T-cell (primary cell): ENCODE data around the gene ERGIC1. TPM values are rescaled to one million over a fixed set of nuclear protein-coding genes. Genes with fewer than 3 reads are reported as not detected.

ENCODE experiments used
- ATAC-seq, 4 experiments: fragments of 200-7000 bp in 3 of 4; fragments of 150-1000 bp in 1 of 4; cut with Tn5 transposase; replicated peaks in 1 of 4; 1 replicate in 3 of 4; 2 replicates in 1 of 4; pipeline ENCODE4 v1.10.0; 2021; ENCODE audit warnings: moderate library complexity in 3 of 4, mild to moderate bottlenecking in 2 of 4, moderate number of reproducible peaks in 1 of 4
- CTCF ChIA-PET, 2 donors: fragments of 300-600 bp; sonication (Branson Sonifier 250); formaldehyde crosslinking; loops; one replicate each; lab custom pipeline; 2022; ENCODE audit warnings: antibody characterized with exemption in 2 of 2; lab: Charles Lee
- POLR2A ChIA-PET, 2 donors: fragments of 300-600 bp; sonication (Branson Sonifier 250); formaldehyde crosslinking; loops; one replicate each; lab custom pipeline; 2022; ENCODE audit warnings: antibody characterized with exemption in 2 of 2; lab: Charles Lee
- DNase-seq, 35 experiments: peaks; one replicate each; pipeline versions ENCODE4 v3.0.0 to v3.0.0-alpha.2; 2013 to 2023
- H3K27ac ChIP-seq: one replicate; pipeline ENCODE4 v1.5.1; 2013; ENCODE audit warnings: low read length
- H3K27me3 ChIP-seq, 2 experiments: replicated peaks in 1 of 2; 1 replicate in 1 of 2; 2 replicates in 1 of 2; pipeline versions ENCODE4 v1.6.1 to v1.7.0; 2013; ENCODE audit warnings: low read length in 1 of 2, mixed read lengths in 1 of 2; ENCODE audit not compliant: control insufficient read depth in 2 of 2, insufficient read depth in 2 of 2; ENCODE audit errors: extremely low read depth in 1 of 2
- H3K36me3 ChIP-seq, 2 donors: 1 replicate in 1 of 2; 2 replicates in 1 of 2; pipeline versions ENCODE4 v1.6.1 to v1.7.0; 2013; ENCODE audit warnings: low read length in 1 of 2; ENCODE audit not compliant: control insufficient read depth in 2 of 2, insufficient read depth in 1 of 2; ENCODE audit errors: extremely low read depth in 1 of 2
- H3K4me1 ChIP-seq, 2 experiments: 1 replicate in 1 of 2; 2 replicates in 1 of 2; pipeline versions ENCODE4 v1.6.1 to v1.7.0; 2013; ENCODE audit warnings: low read length in 2 of 2, mixed read lengths in 1 of 2; ENCODE audit not compliant: insufficient read depth in 2 of 2, control insufficient read depth in 1 of 2; ENCODE audit errors: extremely low read depth in 1 of 2
- H3K4me3 ChIP-seq, 2 donors: 1 replicate in 1 of 2; 2 replicates in 1 of 2; pipeline versions ENCODE4 v1.5.1 to v1.7.0; 2013; ENCODE audit warnings: mild to moderate bottlenecking in 2 of 2, low read length in 1 of 2, moderate library complexity in 1 of 2; ENCODE audit not compliant: control insufficient read depth in 1 of 2; ENCODE audit errors: extremely low read depth in 1 of 2
- H3K9me3 ChIP-seq: 2 replicates; pipeline ENCODE4 v1.7.0; 2013
- H3K27ac Mint-ChIP-seq, 2 donors: one replicate each; pipeline ENCODE4 v1.8.0; 2020 to 2021; ENCODE audit warnings: mild to moderate bottlenecking in 2 of 2, mixed read lengths in 2 of 2
- H3K27me3 Mint-ChIP-seq, 2 donors: one replicate each; pipeline ENCODE4 v1.8.0; 2021 to 2022; ENCODE audit warnings: mixed read lengths in 2 of 2
- H3K36me3 Mint-ChIP-seq: one replicate; pipeline ENCODE4 v1.8.0; 2021; ENCODE audit warnings: mixed read lengths
- H3K4me1 Mint-ChIP-seq, 3 donors: one replicate each; pipeline ENCODE4 v1.8.0; 2020 to 2022; ENCODE audit warnings: mixed read lengths in 3 of 3, mild to moderate bottlenecking in 1 of 3
- H3K4me3 Mint-ChIP-seq, 3 donors: one replicate each; pipeline ENCODE4 v1.8.0; 2020 to 2022; ENCODE audit warnings: mild to moderate bottlenecking in 3 of 3, mixed read lengths in 3 of 3, moderate library complexity in 3 of 3
- H3K9me3 Mint-ChIP-seq, 3 donors: one replicate each; pipeline ENCODE4 v1.8.0; 2020 to 2022; ENCODE audit warnings: mixed read lengths in 3 of 3
- WGBS: methylation state at CpG from one replicate; pipeline ENCODE4 v1.1.5; 2013; ENCODE audit warnings: missing lambda C conversion rate; ENCODE audit not compliant: insufficient coverage; 5-methylcytosine and 5-hydroxymethylcytosine counted together
- total RNA-seq, 35 experiments: library from RNA in 6 of 35; stranded (reverse) in 6 of 35; fragments of 120-200 nt in 1 of 35; gene quantifications; one replicate each; pipeline versions ENCODE4 v1.2.1 to v1.2.4 and lab custom pipeline; 2013 to 2026

Gene ERGIC1
- total RNA-seq, 5 donors from 2014 or later (not counting 1 experiment from before 2014, with no cell fraction given) = 45.5 to 67.7 (median 46.8) TPM

GRCh38 chr5:172823840-172824362 is 10.2 kb upstream of the ERGIC1 start:
- ChIA-PET CTCF (no interaction called here), POLR2A (no interaction called here)
- no peak for DNase-seq
- H3K4me1 ChIP-seq = no peaks in the 10 kb centered on the region
- no peak overlapping the region for H3K27ac ChIP-seq
- Mint-ChIP-seq H3K27ac (no peak overlapping the region), H3K4me3 (no peak overlapping the region), H3K9me3 (peaks cover 9 to 19% (median 11%) of the 10 kb centered on the region in 3 donors), H3K4me1 (no peaks in the 10 kb centered on the region), H3K27me3 (no peaks in the 10 kb centered on the region), H3K36me3 (peaks cover 11% of the 10 kb centered on the region)
- H3K4me3 ChIP-seq = no peak overlapping the region
- 95% methylated on average over 6 of the region's 6 CpGs for WGBS
- H3K36me3 ChIP-seq = no peaks in the 10 kb centered on the region
- no peaks in the 10 kb centered on the region for H3K27me3 ChIP-seq
- no peaks in the 10 kb centered on the region for H3K9me3 ChIP-seq
- no peak for ATAC-seq

DNA sequence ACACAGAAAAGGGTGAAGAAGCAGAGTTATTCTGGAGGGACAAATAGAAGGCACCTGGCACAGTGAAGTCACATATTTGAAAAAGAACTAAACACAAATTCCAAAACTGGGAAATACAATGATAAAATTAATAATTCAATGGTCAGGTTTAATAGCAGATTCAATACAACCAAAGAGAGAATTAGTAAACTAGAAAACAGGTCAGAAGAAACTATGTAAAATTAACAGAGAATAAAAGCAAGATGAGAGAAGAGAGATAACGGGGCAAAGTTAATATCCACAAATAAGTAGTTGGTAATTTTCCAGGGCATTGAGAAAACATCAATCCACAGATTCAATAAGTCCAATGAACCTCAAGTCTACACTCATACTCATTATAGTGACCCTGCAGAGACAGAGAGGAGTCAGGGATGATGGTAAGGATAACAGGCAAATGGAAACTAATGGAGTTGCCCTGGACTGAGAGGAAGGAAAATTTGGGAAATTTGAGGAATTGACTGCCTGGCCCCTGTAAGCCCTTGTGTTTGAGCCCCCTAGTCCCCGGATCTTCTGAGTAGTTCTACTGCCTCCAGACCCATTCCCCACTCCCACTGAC is 8.3 kb upstream of the ERGIC1 start:
- Histone ChIP-seq H3K27me3 (no peaks in the 10 kb centered on the region), H3K9me3 (no peaks in the 10 kb centered on the region), H3K4me1 (no peaks in the 10 kb centered on the region), H3K27ac (no peak overlapping the region), H3K36me3 (no peaks in the 10 kb centered on the region), H3K4me3 (no peak overlapping the region)
- no peak for ATAC-seq
- no peaks in the 10 kb centered on the region for H3K27me3 Mint-ChIP-seq
- no peak for DNase-seq
- ChIA-PET POLR2A (interaction anchor here in 1 of 2 donors (0.9 kb wide), 1 partner anchor 54 kb away, joined by 5 read pairs; no protein-coding TSS in a partner anchor), CTCF (no interaction called here)
- no peak overlapping the region for H3K27ac Mint-ChIP-seq
- no peak overlapping the region for H3K4me3 Mint-ChIP-seq
- H3K36me3 Mint-ChIP-seq = peaks cover 11% of the 10 kb centered on the region
- no peaks in the 10 kb centered on the region for H3K4me1 Mint-ChIP-seq
- peaks cover 9 to 19% (median 11%) of the 10 kb centered on the region in 3 donors for H3K9me3 Mint-ChIP-seq
- no CpG with 5 or more reads among the region's 2 CpGs for WGBS

GRCh38 chr5:172827841-172828240 is 6.2 kb upstream of the ERGIC1 start:
- no peaks in the 10 kb centered on the region for H3K36me3 ChIP-seq
- no CpG with 5 or more reads among the region's 2 CpGs for WGBS
- Mint-ChIP-seq H3K4me1 (peaks cover 0 to 1% (median 0%) of the 10 kb centered on the region in 3 donors), H3K27ac (no peak overlapping the region), H3K36me3 (peaks cover 11% of the 10 kb centered on the region), H3K9me3 (peaks cover 9 to 19% (median 11%) of the 10 kb centered on the region in 3 donors), H3K27me3 (no peaks in the 10 kb centered on the region), H3K4me3 (no peak overlapping the region)
- H3K9me3 ChIP-seq = no peaks in the 10 kb centered on the region
- H3K27me3 ChIP-seq = no peaks in the 10 kb centered on the region
- ATAC-seq (no peak), DNase-seq (no peak)
- POLR2A ChIA-PET = interaction anchor here in 1 of 2 donors (0.6 kb wide), 1 partner anchor 36 kb away, joined by 13 read pairs; no protein-coding TSS in a partner anchor
- no peaks in the 10 kb centered on the region for H3K4me1 ChIP-seq
- H3K27ac ChIP-seq = no peak overlapping the region
- CTCF ChIA-PET = no interaction called here
- no peak overlapping the region for H3K4me3 ChIP-seq

GRCh38 chr5:172828911-172829431 is 5.1 kb upstream of the ERGIC1 start:
- Histone ChIP-seq H3K36me3 (no peaks in the 10 kb centered on the region), H3K9me3 (no peaks in the 10 kb centered on the region), H3K4me1 (peaks cover 0 to 10% of the 10 kb centered on the region in 2 experiments), H3K27me3 (no peaks in the 10 kb centered on the region), H3K4me3 (no peak overlapping the region), H3K27ac (no peak overlapping the region)
- no peak for ATAC-seq
- Mint-ChIP-seq H3K4me1 (peaks cover 5 to 11% (median 7%) of the 10 kb centered on the region in 3 donors), H3K36me3 (peaks cover 11% of the 10 kb centered on the region), H3K4me3 (no peak overlapping the region), H3K9me3 (peaks cover 9 to 19% (median 11%) of the 10 kb centered on the region in 3 donors), H3K27me3 (no peaks in the 10 kb centered on the region), H3K27ac (no peak overlapping the region)
- CTCF ChIA-PET = interaction anchor here in 1 of 2 donors (0.7 to 1.0 kb wide), 2 partner anchors 57 to 827 kb away, joined by 3 to 6 read pairs; no protein-coding TSS in a partner anchor
- no peak for DNase-seq
- POLR2A ChIA-PET = interaction anchor here in 1 of 2 donors (0.7 kb wide), 1 partner anchor 64 kb away, joined by 3 read pairs; no protein-coding TSS in a partner anchor
- 73% methylated on average over 2 of the region's 6 CpGs for WGBS

DNA sequence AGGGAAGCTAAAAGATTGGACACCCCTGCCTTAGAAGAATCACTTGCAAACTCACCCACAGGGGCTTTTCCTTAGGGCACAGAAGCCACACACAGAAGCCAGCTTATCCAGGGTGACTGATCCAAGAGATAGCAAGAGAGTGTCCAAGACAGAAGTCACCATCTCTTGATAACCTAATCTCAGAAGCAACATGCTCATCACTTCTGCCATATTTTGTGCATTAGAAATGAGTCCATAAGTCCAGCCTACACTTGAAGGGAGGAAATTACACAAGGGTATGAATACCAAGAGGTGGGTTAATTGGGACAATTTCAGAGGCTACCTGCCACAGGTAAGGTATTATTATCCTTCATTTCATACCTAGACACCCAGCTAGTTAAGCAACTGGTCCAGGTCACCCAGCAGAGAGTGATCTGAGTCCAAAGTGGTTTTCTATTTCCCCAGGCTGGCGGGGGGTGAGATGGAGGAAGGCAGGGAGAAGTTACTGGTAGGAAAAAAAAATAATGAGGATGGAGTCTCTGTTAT is 3.7 kb upstream of the ERGIC1 start:
- no peak overlapping the region for H3K4me3 ChIP-seq
- Mint-ChIP-seq H3K27me3 (no peaks in the 10 kb centered on the region), H3K9me3 (peaks cover 5 to 16% (median 10%) of the 10 kb centered on the region in 3 donors), H3K4me3 (no peak overlapping the region), H3K36me3 (peaks cover 10% of the 10 kb centered on the region), H3K27ac (no peak overlapping the region), H3K4me1 (peaks cover 9 to 15% (median 12%) of the 10 kb centered on the region in 3 donors)
- no peaks in the 10 kb centered on the region for H3K9me3 ChIP-seq
- DNase-seq = no peak
- POLR2A ChIA-PET = interaction anchor here in 1 of 2 donors (0.6 kb wide), 1 partner anchor 42 kb away, joined by 3 read pairs; no protein-coding TSS in a partner anchor
- no CpG with 5 or more reads among the region's 1 CpG for WGBS
- H3K4me1 ChIP-seq = peaks cover 4 to 19% of the 10 kb centered on the region in 2 experiments
- CTCF ChIA-PET = interaction anchor here in 1 of 2 donors (0.7 kb wide), 1 partner anchor 71 kb away, joined by 3 read pairs; no protein-coding TSS in a partner anchor
- ATAC-seq = no peak
- no peaks in the 10 kb centered on the region for H3K36me3 ChIP-seq
- H3K27me3 ChIP-seq = no peaks in the 10 kb centered on the region
- H3K27ac ChIP-seq = no peak overlapping the region
